Sigmoid colon (tissue), 4 donors: ENCODE measurements around the gene ALDH3A1.

ENCODE experiments used
- EP300 ChIP-seq, 4 donors: sonication (generic); formaldehyde crosslinking; IDR thresholded peaks; one replicate each; pipeline ENCODE4 v1.6.1; 2017; ENCODE audit warnings: antibody characterized with exemption in 4 of 4
- POLR2A ChIP-seq, 2 donors: fragments of 450-650 bp; IDR thresholded peaks; one replicate each; pipeline ENCODE4 v1.6.1; 2016; ENCODE audit warnings: antibody characterized with exemption in 2 of 2, mild to moderate bottlenecking in 2 of 2, moderate library complexity in 2 of 2
- POLR2AphosphoS5 ChIP-seq, 4 donors: sonication (generic); formaldehyde crosslinking; IDR thresholded peaks; one replicate each; pipeline ENCODE4 v1.6.1; 2017; ENCODE audit warnings: antibody characterized with exemption in 4 of 4
- TF ChIP-seq, protein P1 (sequence below), 4 experiments: fragments of 450-650 bp in 3 of 4; fragments of 200-600 bp in 1 of 4; IDR thresholded peaks; one replicate each; pipeline ENCODE4 v1.5.1; 2016 to 2019; ENCODE audit warnings: antibody characterized with exemption in 4 of 4, mild to moderate bottlenecking in 3 of 4, moderate library complexity in 2 of 4

DNA sequence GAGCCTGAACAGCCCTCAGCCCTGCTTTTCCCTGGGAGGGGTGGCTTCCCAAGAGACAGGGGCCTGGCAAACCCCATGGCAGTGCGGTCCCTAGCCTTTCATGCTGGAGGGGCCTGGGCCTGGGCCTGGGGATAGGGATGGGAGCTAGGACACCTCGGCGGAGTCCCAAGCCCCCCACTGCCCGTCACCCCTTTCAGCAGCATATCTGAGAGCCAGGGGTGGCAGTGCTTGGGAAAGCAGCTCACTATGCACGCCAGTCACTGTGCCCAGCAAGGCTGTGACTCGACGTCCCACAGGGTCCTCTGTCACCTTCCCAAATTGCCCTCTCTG, 31.1 kb downstream of the ALDH3A1 start:
- TF ChIP-seq, protein P1, sequence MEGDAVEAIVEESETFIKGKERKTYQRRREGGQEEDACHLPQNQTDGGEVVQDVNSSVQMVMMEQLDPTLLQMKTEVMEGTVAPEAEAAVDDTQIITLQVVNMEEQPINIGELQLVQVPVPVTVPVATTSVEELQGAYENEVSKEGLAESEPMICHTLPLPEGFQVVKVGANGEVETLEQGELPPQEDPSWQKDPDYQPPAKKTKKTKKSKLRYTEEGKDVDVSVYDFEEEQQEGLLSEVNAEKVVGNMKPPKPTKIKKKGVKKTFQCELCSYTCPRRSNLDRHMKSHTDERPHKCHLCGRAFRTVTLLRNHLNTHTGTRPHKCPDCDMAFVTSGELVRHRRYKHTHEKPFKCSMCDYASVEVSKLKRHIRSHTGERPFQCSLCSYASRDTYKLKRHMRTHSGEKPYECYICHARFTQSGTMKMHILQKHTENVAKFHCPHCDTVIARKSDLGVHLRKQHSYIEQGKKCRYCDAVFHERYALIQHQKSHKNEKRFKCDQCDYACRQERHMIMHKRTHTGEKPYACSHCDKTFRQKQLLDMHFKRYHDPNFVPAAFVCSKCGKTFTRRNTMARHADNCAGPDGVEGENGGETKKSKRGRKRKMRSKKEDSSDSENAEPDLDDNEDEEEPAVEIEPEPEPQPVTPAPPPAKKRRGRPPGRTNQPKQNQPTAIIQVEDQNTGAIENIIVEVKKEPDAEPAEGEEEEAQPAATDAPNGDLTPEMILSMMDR (IDR thresholded peaks at IDR 0.05), result no peak
- TF ChIP-seq POLR2A (IDR thresholded peaks at IDR 0.05) (no peak), POLR2AphosphoS5 (IDR thresholded peaks at IDR 0.05) (no peak), EP300 (IDR thresholded peaks at IDR 0.05) (no peak)
